SW 1271 (cell line): Measurements from ENCODE around the gene KLHL29.

Experiments used
- DNase-seq, 2 experiments: peaks; one replicate each; lab custom pipeline; 2025; lab: John Stamatoyannopoulos, UW

KLHL29 gene

DNA sequence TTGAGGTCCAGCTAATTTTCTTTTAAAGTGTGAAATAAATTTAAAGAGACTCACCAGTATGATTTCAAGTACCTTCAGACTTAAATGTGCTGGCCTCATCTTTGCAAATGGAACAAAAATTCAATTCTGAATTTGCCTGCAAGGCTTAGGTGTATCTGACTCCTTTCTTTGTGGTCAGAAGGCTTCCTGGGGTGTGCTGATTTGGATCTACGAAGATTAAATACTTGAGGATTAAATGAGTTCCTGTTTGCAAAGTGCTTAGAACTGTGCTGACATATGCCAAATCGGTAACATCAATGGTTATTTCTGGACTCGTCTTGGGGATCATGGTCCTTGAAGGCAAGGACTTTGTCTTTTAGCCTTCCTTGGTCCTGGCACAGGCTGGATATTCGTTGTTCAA is 9.7 kb downstream of the KLHL29 start:
- no peak for DNase-seq

DNA sequence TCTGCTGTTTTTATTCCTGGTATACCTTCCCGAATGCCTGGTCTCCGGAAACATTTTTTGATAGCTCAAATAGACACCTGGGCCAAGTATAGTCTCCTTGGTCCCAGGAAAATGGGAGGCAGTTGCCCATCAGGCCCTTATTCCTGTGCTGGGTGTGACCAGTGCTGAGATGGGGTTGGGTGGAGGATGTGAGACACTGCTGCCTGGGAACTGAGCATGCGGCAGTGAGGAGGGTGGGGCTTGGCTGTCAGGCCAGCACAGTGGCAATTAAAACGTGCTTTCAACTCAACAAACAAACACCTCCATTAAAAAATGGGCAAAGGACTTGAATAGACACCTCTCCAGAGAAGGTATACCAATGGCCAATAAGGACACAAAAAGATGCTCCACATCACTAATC is 12.5 kb downstream of the KLHL29 start:
- DNase-seq, result no peak

DNA sequence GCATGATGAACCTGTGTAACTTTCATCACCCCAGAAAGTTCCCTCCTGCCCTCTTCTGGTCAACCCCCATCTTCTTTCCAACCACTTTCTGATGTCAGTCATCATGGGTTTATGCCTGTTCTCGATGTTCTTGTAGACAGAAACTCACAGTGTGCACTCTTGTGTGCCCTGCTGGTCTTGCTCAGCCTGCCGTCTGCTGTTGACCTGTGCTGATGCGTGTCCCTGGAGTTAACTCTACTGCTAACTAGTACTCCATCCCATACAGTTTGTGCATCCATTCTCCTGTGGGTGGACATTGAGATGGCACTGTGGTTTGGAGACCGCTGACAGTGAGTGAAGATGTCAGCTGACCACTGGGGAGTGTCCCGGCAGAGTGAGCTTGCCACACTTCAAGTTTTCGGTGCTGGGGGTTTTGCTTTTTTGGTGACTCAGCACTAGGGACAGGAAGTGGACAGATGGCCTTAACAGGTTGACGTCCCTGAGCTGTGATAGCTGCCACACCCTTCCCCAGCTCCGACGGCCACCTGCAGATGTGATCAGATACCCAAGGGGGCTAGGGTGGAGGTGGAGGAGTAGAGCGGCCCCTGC is 14.8 kb downstream of the KLHL29 start:
- no peak for DNase-seq

DNA sequence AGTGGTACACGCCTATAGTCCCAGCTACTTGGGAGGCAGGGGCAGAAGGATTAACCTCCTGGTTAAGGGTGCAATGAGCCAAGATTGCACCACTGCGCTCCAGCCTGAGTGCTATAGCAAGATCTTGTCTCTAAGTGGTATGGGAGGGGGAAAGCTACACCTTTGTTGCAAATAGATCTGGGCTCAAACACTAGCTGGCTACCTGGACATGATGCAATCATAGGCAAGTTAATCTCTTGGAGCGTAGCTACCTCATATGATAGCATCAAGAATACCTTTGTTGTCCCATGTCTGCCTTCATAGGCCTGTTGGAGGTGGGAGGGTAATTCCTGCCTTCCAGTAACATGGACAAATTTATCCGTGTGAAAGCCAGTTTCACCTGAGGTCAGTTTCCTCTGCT is 15.7 kb downstream of the KLHL29 start:
- no peak for DNase-seq

DNA sequence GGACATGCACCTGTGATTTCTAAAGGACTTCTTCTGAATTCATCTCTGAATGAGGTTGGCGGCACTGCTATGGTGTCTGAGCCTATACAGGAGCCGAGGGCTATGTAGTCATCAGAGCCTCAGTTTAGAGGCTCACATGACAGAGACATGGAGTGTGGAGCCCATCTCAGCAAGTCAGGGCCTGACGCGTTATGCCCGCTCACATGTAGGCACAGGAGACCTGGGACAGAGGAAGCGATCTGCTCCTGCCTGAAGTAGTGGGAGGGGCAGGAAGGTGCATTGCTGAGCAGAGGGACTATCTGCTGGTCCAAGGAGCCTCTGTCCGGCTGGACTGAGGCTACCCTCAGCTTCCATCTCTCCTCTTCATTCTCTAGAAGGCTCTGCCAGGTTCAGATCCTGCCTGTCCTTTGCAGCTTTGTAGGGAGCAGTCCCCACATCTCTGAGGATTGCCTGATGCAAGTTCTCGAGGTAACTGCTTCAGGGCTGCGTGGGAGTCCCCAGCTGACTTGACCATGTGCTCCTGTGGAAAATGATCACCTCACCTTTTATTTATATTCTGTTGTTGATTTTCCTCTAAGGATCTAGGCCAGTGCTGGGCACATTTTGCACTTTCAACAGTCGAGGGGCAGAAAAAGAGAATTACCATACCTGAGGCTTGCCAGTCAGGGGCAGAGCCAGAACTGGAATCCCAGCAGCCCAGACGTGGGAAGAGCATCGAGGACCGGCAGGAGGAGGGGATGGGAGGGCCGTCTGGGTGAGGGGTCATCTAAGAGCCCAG is 16.6 kb downstream of the KLHL29 start:
- no peak for DNase-seq

DNA sequence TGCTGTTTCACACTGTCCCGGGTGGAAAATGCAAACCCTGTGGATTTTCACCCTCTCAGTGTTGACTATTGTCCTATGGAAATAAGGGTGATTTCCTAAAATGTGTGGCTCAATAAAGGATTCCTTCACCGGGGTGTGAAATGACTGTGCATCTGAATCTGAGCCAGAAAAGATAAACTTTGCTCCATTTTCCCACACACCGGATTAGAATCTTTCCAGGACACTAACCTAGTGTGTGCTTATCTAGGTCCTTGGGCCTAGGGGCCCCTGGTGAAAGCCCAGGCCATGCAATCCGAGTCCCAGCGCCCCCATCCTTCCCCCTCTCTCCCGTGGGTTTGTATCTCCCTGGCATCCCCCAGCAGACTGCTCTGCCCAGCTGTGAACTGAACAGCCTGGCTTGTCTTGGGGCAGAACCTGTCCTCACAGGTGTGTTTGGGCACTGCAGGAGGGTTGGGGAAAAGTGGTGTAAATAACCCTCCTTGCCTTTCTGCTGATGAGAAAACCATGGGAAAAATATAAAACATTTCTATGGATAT is 17.3 kb downstream of the KLHL29 start:
- no peak for DNase-seq

- DNase-seq, result peak in 1 of 2 experiments; percentile 54
These were observed 19.4 kb downstream of the KLHL29 start for GRCh38 chr2:23404426-23404825.

- DNase-seq, result no peak
These were observed 24.3 kb downstream of the KLHL29 start for GRCh38 chr2:23409248-23409647.

GRCh38 chr2:23410596-23410995 is 25.6 kb downstream of the KLHL29 start:
- no peak for DNase-seq

DNA sequence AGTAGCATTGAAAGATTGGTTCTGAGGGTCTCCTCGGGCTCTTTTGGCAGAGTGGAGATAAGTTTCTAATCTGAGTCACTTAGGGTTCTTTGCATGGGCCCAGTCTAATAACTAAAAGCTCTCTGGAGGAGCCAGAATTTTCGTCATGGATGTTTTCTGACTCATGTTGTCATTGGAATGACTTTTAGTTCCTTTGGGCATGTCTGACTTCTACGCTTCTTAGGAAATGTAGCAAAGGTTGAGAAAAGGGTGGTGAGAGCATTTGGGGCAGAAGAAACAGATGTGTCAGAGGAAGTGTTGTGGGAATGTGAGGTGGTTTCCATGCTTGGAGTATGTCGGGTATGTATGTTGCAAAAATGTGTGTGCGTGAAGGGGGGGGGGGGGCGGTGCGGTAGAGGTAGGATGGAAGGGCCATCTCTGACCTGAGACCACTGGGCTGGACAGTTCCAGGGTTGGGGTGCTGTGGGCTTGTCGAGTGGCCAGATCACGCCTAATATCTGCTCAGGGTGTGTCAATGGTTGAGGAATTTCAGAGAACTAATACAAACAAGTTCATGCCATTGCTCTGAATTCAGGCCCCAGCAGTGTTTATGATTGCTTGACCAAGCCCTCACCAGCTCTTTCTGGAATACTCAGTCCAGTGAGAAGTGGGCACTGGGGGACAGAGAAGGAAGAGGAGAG is 26.9 kb downstream of the KLHL29 start:
- no peak for DNase-seq

GRCh38 chr2:23412556-23413155 is 27.7 kb downstream of the KLHL29 start:
- no peak for DNase-seq

- no peak for DNase-seq
These were observed 28.7 kb downstream of the KLHL29 start for GRCh38 chr2:23413641-23414040.

DNA sequence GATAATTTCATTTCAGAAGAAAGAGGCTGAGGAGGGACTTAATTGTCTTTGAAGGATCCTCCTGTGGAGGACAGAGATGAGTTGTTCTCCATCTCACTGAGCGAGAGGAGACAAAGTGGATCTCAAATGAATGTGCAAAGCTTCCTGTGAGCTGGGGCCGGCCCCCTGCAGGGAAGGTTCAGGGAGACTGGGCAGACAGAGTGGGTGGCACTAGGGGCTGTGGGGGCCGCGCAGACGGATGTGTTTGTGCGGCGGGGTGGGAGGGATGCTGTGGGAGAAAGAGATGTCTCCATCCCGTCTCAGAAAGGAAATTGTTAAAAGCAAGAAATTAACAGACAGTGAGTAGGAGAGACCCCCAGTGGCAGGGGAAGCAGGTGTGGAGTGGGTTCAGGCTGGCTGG is 29.1 kb downstream of the KLHL29 start:
- no peak for DNase-seq

GRCh38 chr2:23414871-23415270 is 29.9 kb downstream of the KLHL29 start:
- DNase-seq, result peak in 1 of 2 experiments; percentile 25

DNA sequence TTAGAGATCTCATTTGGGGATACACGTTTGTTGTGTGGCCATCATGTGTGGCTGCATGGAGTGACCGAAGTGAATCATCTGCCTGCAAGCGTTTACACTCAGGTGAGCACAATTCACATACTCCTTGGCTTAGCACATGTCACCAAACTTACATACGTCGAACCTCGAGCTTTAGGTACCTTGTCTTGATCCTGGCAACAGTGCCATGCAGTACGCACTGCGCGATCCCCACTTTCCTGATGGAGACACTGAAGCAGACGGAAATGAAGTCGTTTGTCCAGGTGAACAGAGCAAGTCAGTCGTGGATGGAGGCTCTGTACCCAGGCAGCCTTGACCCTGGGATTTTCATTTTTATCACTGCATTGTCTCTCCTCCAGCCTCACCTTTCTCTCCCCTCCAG is 32.3 kb downstream of the KLHL29 start:
- DNase-seq, result no peak

DNA sequence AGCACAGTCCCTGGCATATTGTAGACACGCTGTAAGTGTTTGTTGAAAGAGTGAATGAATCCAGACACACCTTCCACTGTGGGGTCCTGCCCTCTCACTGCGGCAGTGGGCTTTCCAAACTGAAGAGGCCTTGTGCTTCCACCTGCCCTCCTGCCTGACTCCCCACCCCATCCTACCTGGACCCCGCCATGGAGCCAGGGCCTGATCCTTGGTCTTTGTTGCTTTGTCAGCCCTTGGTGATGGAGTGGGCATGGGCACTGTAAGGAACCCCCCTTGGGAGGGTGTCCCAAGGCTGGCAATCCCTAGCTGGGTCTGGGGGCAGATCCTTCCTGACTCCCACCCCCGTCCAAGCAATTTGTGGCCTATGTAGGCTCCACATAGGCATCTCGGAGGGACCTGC is 33.1 kb downstream of the KLHL29 start:
- DNase-seq, result no peak

DNA sequence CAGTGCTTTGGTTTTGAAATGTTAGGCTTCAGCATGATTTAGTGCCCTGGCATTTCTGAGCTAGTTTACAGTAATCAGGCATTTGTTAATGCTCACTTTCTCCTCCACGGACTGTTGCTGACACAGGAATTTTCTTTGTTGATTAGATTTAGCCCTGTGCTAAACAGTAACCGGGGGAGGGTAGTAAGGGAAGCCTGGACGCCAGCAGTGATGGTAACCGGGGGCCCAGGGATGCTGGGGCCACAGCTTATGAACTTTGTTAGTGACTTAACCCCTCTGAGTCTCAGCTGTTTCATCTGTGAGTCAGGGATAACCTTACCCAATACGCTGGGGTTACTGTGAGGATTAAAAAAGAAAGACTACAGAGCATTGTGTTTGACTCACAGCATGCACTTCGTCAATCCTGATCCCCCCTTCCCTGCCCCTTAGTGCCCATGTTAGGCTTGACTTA is 33.5 kb downstream of the KLHL29 start:
- no peak for DNase-seq

- DNase-seq, result no peak
These were observed 34.5 kb downstream of the KLHL29 start for GRCh38 chr2:23419171-23420090.

DNA sequence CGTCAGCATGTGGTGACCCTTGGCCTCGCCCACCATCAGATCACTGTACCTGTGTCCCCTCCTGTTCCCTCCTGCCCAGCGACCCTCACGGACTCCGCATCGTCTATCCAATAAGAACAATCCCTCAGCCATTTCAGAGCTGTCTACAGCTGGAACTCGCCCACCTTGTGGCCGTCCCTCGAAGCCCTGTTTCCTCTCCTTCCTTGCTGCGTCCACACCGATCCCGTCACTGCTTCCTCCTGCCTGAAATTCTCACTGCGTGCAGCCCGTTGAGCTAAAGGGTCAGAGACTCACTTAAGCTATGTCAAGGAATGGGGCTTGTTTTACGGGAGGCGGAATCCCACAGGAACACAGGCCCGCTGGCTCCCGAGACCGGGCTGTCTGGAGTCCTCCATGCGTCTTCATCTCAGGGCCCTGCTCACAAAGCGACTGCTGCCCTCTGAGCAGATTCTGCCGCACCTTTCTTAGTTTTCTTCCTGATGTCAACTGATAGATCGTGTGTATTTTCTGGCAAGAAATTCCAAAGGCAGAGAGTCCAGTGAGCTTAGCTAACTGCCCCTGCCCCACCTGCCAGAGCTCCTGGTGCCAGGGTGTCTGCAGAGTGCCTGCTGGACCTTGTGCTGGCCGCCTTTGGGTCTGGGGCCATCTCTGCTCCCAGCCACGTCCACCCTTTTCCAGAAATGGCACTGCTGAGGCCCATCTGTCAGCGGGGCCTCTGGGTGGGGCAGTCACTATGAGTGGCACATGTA is 35.3 kb downstream of the KLHL29 start:
- no peak for DNase-seq

DNA sequence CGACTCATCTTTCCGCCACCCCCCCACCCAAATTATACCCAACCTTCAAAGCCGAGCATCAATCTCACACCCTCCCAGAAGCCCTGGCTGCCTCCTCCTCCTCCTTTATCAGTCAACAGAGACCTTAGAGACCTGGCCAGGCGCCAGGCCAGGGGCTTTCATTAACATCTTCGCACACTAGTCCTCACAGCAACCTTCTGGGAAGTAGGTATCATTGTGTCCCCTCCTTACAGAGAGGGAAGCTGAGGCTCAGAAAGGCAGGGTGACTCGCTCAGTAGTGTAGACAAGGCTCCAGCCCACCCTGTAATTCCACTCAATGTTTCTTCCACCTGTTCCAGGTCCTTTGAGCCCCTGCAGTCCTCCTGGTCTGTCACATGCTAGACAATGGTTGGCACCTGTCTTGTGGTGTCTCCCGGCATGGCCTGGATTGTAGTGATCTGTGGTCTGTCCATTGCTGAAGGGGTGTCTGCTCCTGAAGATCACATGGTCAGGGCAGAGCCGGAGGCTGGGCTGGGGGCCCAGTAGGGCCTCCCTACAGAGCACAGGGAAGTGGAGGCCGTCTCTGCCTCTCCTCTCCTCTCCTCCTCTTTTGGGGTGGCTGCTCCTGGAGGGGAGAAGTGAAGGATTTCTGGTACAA is 36.0 kb downstream of the KLHL29 start:
- no peak for DNase-seq
